Measurements from ENCODE around the gene SLC22A31. TPM values are rescaled to one million over a fixed set of nuclear protein-coding genes. Genes with fewer than 3 reads are reported as not detected.
A peak's percentile ranks its signal among the peaks of the same experiment; 100 is the strongest.

Gene SLC22A31
- total RNA-seq, 1 donor from 2014 or later, result not detected

GRCh38 chr16:89164436-89164835 lies 35.9 kb downstream of the SLC22A31 start:
- H3K4me3 Mint-ChIP-seq, result peak overlapping the region; percentile 60
- H3K4me1 ChIP-seq, result peaks cover 14% of the 10 kb centered on the region
- no peak overlapping the region for H3K27ac ChIP-seq
- H3K79me2 ChIP-seq (ENCODE audit: low read depth), result no peaks in the 10 kb centered on the region
- TF ChIP-seq EZH2phosphoT487 (IDR thresholded peaks at IDR 0.05), result no peak
- TF ChIP-seq EZH2 (IDR thresholded peaks at IDR 0.05), result no peak
- TF ChIP-seq, protein P1, sequence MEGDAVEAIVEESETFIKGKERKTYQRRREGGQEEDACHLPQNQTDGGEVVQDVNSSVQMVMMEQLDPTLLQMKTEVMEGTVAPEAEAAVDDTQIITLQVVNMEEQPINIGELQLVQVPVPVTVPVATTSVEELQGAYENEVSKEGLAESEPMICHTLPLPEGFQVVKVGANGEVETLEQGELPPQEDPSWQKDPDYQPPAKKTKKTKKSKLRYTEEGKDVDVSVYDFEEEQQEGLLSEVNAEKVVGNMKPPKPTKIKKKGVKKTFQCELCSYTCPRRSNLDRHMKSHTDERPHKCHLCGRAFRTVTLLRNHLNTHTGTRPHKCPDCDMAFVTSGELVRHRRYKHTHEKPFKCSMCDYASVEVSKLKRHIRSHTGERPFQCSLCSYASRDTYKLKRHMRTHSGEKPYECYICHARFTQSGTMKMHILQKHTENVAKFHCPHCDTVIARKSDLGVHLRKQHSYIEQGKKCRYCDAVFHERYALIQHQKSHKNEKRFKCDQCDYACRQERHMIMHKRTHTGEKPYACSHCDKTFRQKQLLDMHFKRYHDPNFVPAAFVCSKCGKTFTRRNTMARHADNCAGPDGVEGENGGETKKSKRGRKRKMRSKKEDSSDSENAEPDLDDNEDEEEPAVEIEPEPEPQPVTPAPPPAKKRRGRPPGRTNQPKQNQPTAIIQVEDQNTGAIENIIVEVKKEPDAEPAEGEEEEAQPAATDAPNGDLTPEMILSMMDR (IDR thresholded peaks at IDR 0.05), result no peak
- H2AFZ ChIP-seq (replicated peaks), result peak overlapping the region; percentile 72
- no peak overlapping the region for H3K4me3 ChIP-seq
- peaks cover 3% of the 10 kb centered on the region for H3F3A ChIP-seq (ENCODE audit: low read depth)
- peaks cover 27% of the 10 kb centered on the region for H3K4me1 Mint-ChIP-seq
- H3K9ac ChIP-seq, result no peak overlapping the region
- DNase-seq (ENCODE audit: low spot score), result peak; percentile 65
- H4K20me1 ChIP-seq (ENCODE audit: low read depth), result no peaks in the 10 kb centered on the region
- H3K27me3 ChIP-seq, result peaks cover 15% of the 10 kb centered on the region
- H3K36me3 ChIP-seq, result no peaks in the 10 kb centered on the region
- no peaks in the 10 kb centered on the region for H3K9me3 Mint-ChIP-seq
- no peaks in the 10 kb centered on the region for H3K9me3 ChIP-seq (ENCODE audit: low read depth)
- no peaks in the 10 kb centered on the region for H3K36me3 Mint-ChIP-seq
- H3K27me3 Mint-ChIP-seq (ENCODE audit: insufficient read depth, low read depth), result peaks cover 13% of the 10 kb centered on the region
- no peak overlapping the region for H3K4me2 ChIP-seq
- peak overlapping the region; percentile 79 for H3K27ac Mint-ChIP-seq

DNA sequence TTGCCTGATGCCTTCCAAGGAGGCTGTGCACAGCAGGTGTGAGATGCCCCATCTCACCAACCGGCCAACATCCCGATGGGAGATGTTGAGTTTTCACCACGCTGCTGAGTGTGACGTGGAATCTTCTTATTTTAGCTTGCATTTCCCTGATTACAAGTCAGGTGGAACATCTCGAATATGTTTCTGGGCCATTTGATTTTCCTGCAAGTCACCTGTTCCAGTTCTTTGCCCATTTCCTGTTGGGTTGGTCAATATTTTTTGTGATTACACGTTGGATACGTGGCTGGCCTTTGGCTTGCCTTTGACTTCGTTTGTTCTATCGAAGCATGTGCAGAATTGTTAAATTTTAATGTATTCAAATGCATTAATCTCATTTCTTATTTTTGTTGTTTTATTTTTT lies 37.0 kb downstream of the SLC22A31 start:
- no peak overlapping the region for H3K27ac Mint-ChIP-seq
- H3K27me3 Mint-ChIP-seq (ENCODE audit: insufficient read depth, low read depth), result peaks cover 10% of the 10 kb centered on the region
- no peak for DNase-seq (ENCODE audit: low spot score)

DNA sequence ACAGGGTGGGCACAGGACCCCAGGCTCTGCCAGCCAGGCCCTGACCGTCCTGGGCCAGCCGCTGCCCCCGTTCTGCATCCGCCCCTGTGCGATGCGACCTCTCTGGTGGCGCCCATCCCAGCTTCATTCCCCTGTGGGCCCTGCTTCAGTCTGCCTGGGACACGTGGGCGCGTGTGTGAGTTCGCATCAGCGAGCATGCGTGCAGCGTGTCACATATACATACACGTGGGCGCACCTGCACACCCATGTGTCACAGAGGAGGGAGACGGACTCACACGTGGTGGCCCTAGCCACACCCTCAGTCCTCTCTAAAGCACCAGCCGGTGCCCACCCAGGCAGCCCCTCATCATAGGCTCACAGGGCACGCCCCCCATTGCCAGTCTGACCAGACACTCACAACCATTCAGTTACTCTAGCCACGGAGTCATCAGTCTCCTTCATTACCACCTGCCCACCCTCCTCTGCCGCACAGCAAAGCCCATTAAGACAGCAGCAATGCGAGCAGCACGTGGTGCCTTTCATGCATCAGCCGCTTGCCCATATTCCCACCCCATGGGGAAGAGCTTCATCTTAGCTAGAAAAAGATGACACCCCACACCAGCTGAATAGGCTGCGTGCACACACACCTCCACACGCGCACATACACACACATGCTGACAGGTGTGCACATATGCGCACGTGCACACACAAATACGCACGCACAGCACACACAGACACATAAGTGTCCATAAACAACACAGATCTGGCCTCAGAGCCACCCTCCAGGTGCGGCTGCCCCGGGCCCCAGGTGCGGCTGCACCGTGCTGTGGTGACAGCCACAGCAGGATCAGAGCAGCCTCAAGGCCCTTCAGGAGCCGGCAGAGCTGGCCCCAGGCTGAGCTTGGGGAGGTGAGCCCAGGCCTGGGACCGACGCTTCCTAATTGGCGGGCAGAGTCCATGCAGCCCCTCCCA lies 38.3 kb downstream of the SLC22A31 start:
- H3K9me3 Mint-ChIP-seq, result peaks cover 6% of the 10 kb centered on the region
- Histone ChIP-seq H3K27ac (no peak overlapping the region), H4K20me1 (ENCODE audit: low read depth) (no peaks in the 10 kb centered on the region), H3F3A (ENCODE audit: low read depth) (peaks cover 20% of the 10 kb centered on the region), H2AFZ (replicated peaks) (no peak overlapping the region), H3K27me3 (no peaks in the 10 kb centered on the region), H3K36me3 (no peaks in the 10 kb centered on the region), H3K4me3 (no peak overlapping the region), H3K4me2 (no peak overlapping the region), H3K4me1 (peaks cover 12% of the 10 kb centered on the region), H3K9ac (no peak overlapping the region), H3K79me2 (ENCODE audit: low read depth) (no peaks in the 10 kb centered on the region), H3K9me3 (ENCODE audit: low read depth) (no peaks in the 10 kb centered on the region)
- H3K27me3 Mint-ChIP-seq (ENCODE audit: insufficient read depth, low read depth), result peaks cover 10% of the 10 kb centered on the region
- peak overlapping the region; percentile 89 for H3K27ac Mint-ChIP-seq
- no peak for DNase-seq (ENCODE audit: low spot score)
- peaks cover 27% of the 10 kb centered on the region for H3K4me1 Mint-ChIP-seq
- no peak for TF ChIP-seq EZH2phosphoT487 (IDR thresholded peaks at IDR 0.05)
- no peaks in the 10 kb centered on the region for H3K36me3 Mint-ChIP-seq
- H3K4me3 Mint-ChIP-seq, result peak overlapping the region; percentile 36

More for the DNA sequence above, 37.0 kb downstream of the SLC22A31 start:
- no peak overlapping the region for H3K27ac ChIP-seq
- no peaks in the 10 kb centered on the region for H3K9me3 ChIP-seq (ENCODE audit: low read depth)
- H4K20me1 ChIP-seq (ENCODE audit: low read depth), result no peaks in the 10 kb centered on the region
- no peak overlapping the region for H3K4me2 ChIP-seq
- H3F3A ChIP-seq (ENCODE audit: low read depth), result peaks cover 9% of the 10 kb centered on the region
- H3K4me3 Mint-ChIP-seq, result no peak overlapping the region
- no peaks in the 10 kb centered on the region for H3K36me3 Mint-ChIP-seq
- H2AFZ ChIP-seq (replicated peaks), result no peak overlapping the region
- no peak overlapping the region for H3K9ac ChIP-seq
- H3K9me3 Mint-ChIP-seq, result peaks cover 3% of the 10 kb centered on the region
- H3K4me1 Mint-ChIP-seq, result peaks cover 27% of the 10 kb centered on the region
- H3K4me1 ChIP-seq, result peaks cover 14% of the 10 kb centered on the region
- H3K4me3 ChIP-seq, result no peak overlapping the region
- H3K79me2 ChIP-seq (ENCODE audit: low read depth), result no peaks in the 10 kb centered on the region
- H3K36me3 ChIP-seq, result no peaks in the 10 kb centered on the region
- H3K27me3 ChIP-seq, result peaks cover 5% of the 10 kb centered on the region
- no peak for TF ChIP-seq EZH2 (IDR thresholded peaks at IDR 0.05)
- no peak for TF ChIP-seq EZH2phosphoT487 (IDR thresholded peaks at IDR 0.05)
- TF ChIP-seq, protein P1 (IDR thresholded peaks at IDR 0.05), result no peak
